HPDE6-E6E7 (cell line): Measurements from ENCODE around the gene LHX2.

Experiments used
- DNase-seq: peaks from one replicate; pipeline ENCODE4 v3.0.0; 2011; ENCODE audit warnings: missing footprints; ENCODE audit errors: extremely low spot score

LHX2 gene

GRCh38 chr9:124013309-124014210, 2.0 kb downstream of the LHX2 start:
- DNase-seq = no peak

- no peak for DNase-seq
Observed at GRCh38 chr9:124014211-124014955, 2.8 kb downstream of the LHX2 start.

GRCh38 chr9:124014956-124015660, 3.5 kb downstream of the LHX2 start:
- no peak for DNase-seq

GRCh38 chr9:124015661-124016131, 4.1 kb downstream of the LHX2 start:
- DNase-seq = no peak

- DNase-seq = no peak
Observed at GRCh38 chr9:124016175-124017050, 4.8 kb downstream of the LHX2 start.

- no peak for DNase-seq
Observed at GRCh38 chr9:124017051-124017928, 5.7 kb downstream of the LHX2 start.

GRCh38 chr9:124017929-124018729, 6.6 kb downstream of the LHX2 start:
- no peak for DNase-seq

GRCh38 chr9:124018730-124019697, 7.4 kb downstream of the LHX2 start:
- no peak for DNase-seq

- DNase-seq = no peak
Observed at GRCh38 chr9:124019771-124020519, 8.4 kb downstream of the LHX2 start.

- no peak for DNase-seq
Observed at GRCh38 chr9:124020520-124021384, 9.2 kb downstream of the LHX2 start.

GRCh38 chr9:124021385-124021769, 9.8 kb downstream of the LHX2 start:
- no peak for DNase-seq

- DNase-seq = no peak
Observed at GRCh38 chr9:124022201-124023121, 10.9 kb downstream of the LHX2 start.

GRCh38 chr9:124024107-124024506, 12.5 kb downstream of the LHX2 start:
- no peak for DNase-seq

GRCh38 chr9:124029617-124030016, 18.0 kb downstream of the LHX2 start:
- no peak for DNase-seq

GRCh38 chr9:124030969-124031451, 19.4 kb downstream of the LHX2 start:
- DNase-seq = no peak
